Thoracic aorta (tissue), 2 donors: Measurements from ENCODE around the gene AMER3. TPM values are rescaled to one million over a fixed set of nuclear protein-coding genes. Genes with fewer than 3 reads are reported as not detected.
"Not testable (repeated sequence)": the region's sequence is repeated elsewhere in the genome, so short reads cannot be mapped to it uniquely, and the experiment has no call there.

ENCODE experiments used
- ATAC-seq: fragments of 150-250 bp; one replicate; pipeline ENCODE4 v1.8.0; 2017; ENCODE audit warnings: low read depth; ENCODE audit not compliant: insufficient number of reproducible peaks, low FRiP score
- DNase-seq: peaks from one replicate; pipeline ENCODE4 v3.0.0-alpha.2; 2020; ENCODE audit warnings: low spot score
- H3K27ac ChIP-seq, 2 donors: fragments of 200-600 bp; sonication (generic); 1 replicate in 1 of 2; 2 replicates in 1 of 2; pipeline ENCODE4 v1.5.1; 2016; ENCODE audit warnings: mild to moderate bottlenecking in 2 of 2, moderate library complexity in 2 of 2
- H3K27me3 ChIP-seq: fragments of 200-600 bp; sonication (generic); replicated peaks from 2 replicates; pipeline ENCODE4 v1.6.0; 2016; ENCODE audit warnings: mild to moderate bottlenecking; ENCODE audit not compliant: insufficient read depth
- H3K36me3 ChIP-seq: fragments of 200-600 bp; sonication (generic); one replicate; pipeline ENCODE4 v1.5.1; 2016
- H3K4me1 ChIP-seq, 2 donors: fragments of 200-600 bp; sonication (generic); 1 replicate in 1 of 2; 2 replicates in 1 of 2; pipeline versions ENCODE4 v1.5.1 to v1.6.0; 2016; ENCODE audit warnings: low read depth in 2 of 2, mild to moderate bottlenecking in 1 of 2; ENCODE audit not compliant: control insufficient read depth in 1 of 2
- H3K4me3 ChIP-seq: fragments of 200-600 bp; sonication (generic); 2 replicates; pipeline ENCODE4 v1.5.1; 2016; ENCODE audit warnings: mild to moderate bottlenecking
- H3K9me3 ChIP-seq: fragments of 200-600 bp; sonication (generic); 2 replicates; pipeline ENCODE4 v1.5.1; 2016
- total RNA-seq, 2 donors: library from RNA; depleted of rRNA; stranded (reverse); fragments of >200 nt; gene quantifications; one replicate each; pipeline versions ENCODE4 v1.1.0 to v1.2.3, GENCODE V29; 2016
- TF ChIP-seq, protein P1 (sequence below): fragments of 200-600 bp; sonication (generic); IDR thresholded peaks from one replicate; pipeline ENCODE4 v1.5.1; 2019; ENCODE audit warnings: antibody characterized with exemption

Gene AMER3
- not detected for total RNA-seq

GRCh38 chr2:130755256-130756052 is at the start of gene AMER3:
Gene AMER3 (plus strand): TSS chr2:130755540. CDS start chr2:130762073, 6,533 bp downstream.
- DNase-seq: no peak
- H3K4me1 ChIP-seq: peaks cover 0 to 4% of the 10 kb centered on the region in 2 donors
- H3K27ac ChIP-seq: no peak within 1 kb of the TSS
- ATAC-seq: no peak
- no peak within 1 kb of the TSS for H3K4me3 ChIP-seq
- no peaks in the 10 kb centered on the region for H3K9me3 ChIP-seq
- H3K27me3 ChIP-seq: peaks cover 3% of the 10 kb centered on the region
- TF ChIP-seq, protein P1, sequence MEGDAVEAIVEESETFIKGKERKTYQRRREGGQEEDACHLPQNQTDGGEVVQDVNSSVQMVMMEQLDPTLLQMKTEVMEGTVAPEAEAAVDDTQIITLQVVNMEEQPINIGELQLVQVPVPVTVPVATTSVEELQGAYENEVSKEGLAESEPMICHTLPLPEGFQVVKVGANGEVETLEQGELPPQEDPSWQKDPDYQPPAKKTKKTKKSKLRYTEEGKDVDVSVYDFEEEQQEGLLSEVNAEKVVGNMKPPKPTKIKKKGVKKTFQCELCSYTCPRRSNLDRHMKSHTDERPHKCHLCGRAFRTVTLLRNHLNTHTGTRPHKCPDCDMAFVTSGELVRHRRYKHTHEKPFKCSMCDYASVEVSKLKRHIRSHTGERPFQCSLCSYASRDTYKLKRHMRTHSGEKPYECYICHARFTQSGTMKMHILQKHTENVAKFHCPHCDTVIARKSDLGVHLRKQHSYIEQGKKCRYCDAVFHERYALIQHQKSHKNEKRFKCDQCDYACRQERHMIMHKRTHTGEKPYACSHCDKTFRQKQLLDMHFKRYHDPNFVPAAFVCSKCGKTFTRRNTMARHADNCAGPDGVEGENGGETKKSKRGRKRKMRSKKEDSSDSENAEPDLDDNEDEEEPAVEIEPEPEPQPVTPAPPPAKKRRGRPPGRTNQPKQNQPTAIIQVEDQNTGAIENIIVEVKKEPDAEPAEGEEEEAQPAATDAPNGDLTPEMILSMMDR: no peak
- H3K36me3 ChIP-seq: no peaks in the 10 kb centered on the region

DNA sequence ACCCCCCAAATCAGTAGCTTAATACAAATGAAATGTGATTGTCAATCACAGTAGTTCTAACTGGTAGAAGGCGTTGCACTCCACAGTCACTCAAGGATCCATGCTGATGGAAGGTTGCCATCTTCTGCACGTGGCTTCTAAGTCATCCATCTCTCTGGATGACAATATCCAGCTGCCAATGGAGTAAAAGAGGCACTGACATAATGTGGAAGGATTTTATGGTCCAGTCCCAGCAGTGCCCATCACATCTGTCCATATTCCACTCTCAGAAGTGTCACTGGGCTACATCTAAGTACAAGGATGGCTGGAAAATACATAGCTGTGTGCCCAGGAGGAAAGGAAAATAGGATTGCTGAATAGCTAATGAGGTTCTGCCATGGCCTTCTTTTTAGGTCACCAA is 40.5 kb upstream of the AMER3 start:
- not testable (repeated sequence) for H3K36me3 ChIP-seq, DNase-seq, ATAC-seq, H3K4me1 ChIP-seq, H3K27ac ChIP-seq, H3K27me3 ChIP-seq, H3K4me3 ChIP-seq, H3K9me3 ChIP-seq

DNA sequence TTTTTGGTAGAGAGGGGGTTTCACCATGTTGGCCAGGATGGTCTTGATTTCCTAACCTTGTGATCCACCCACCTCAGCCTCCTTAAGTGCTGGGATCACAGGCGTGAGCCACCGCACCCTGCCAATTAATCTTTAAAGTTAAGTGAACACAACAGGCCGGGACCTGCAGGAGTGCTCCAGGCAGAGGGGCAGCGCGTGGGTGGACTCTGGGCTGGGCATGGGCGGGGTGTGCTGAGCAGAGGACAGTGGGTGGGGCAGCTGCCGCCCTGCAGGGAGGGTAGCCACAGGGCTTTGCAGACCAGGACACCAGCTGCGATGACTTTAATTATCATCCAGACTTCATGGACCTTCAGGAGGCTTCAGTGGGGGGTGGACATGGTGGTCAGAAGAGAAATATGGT is 35.3 kb upstream of the AMER3 start:
- H3K4me3 ChIP-seq: no peak overlapping the region
- no peaks in the 10 kb centered on the region for H3K9me3 ChIP-seq
- H3K27ac ChIP-seq: no peak overlapping the region
- ATAC-seq: no peak
- no peak for DNase-seq
- H3K27me3 ChIP-seq: no peaks in the 10 kb centered on the region
- no peaks in the 10 kb centered on the region for H3K36me3 ChIP-seq
- TF ChIP-seq, protein P1: no peak
- H3K4me1 ChIP-seq: no peaks in the 10 kb centered on the region

DNA sequence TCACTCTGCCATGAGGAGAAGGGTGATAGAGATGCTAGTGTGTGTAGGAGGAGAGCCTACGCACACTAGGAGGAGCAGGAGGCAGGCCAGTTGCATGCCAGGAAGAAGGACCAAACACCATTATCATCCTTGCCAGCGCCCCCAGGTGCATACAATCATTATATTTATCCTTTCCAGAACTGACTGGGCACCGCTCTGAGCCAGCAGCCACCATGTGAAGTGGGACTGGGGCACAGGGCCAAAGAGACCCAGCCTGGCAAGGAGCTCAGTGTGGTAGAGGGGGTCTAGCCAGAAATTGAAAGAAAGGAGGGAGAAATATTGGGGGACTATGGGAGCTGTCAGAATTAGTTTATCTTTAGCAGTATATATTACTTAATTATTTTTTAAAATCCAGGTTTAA is 34.8 kb upstream of the AMER3 start:
- Histone ChIP-seq H3K4me3 (no peak overlapping the region), H3K4me1 (no peaks in the 10 kb centered on the region), H3K27me3 (no peaks in the 10 kb centered on the region), H3K36me3 (no peaks in the 10 kb centered on the region), H3K27ac (no peak overlapping the region), H3K9me3 (no peaks in the 10 kb centered on the region)
- TF ChIP-seq, protein P1: no peak
- DNase-seq: no peak
- ATAC-seq: no peak

DNA sequence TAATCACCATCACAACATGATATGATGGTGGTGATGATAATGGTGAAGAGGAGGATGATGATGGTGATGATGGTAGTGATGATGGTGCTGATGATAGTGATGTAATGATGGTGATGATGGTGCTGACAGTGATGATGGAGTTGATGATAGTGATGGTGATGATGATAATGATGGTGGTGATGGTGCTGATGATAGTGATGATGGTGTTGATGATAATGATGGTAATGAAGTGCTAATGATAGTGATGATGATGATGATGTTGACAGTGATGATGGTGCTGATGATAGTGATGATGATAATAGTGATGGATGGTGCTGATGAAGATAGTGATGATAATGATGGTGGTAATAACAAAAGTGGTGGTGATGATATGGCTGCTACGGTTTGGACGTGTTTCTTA is 30.9 kb upstream of the AMER3 start:
- ATAC-seq: no peak
- Histone ChIP-seq H3K27ac (no peak overlapping the region), H3K27me3 (no peaks in the 10 kb centered on the region), H3K4me3 (no peak overlapping the region), H3K36me3 (no peaks in the 10 kb centered on the region), H3K4me1 (peaks cover 7 to 20% of the 10 kb centered on the region in 2 donors), H3K9me3 (no peaks in the 10 kb centered on the region)
- TF ChIP-seq, protein P1: no peak
- DNase-seq: no peak
